H1 (cell line): Measurements from ENCODE around the gene TMEM154. TPM values are rescaled to one million over a fixed set of nuclear protein-coding genes. Genes with fewer than 3 reads are reported as not detected.

Source experiments
- CTCF ChIA-PET: fragments of 300-600 bp; sonication (Branson Sonifier 250); formaldehyde crosslinking; loops from one replicate; lab custom pipeline; 2021; ENCODE audit not compliant: partially characterized antibody; lab: Charles Lee
- POLR2A ChIA-PET: fragments of 300-600 bp; sonication (Branson Sonifier 250); formaldehyde crosslinking; loops from one replicate; lab custom pipeline; 2021; ENCODE audit warnings: inconsistent platforms; ENCODE audit not compliant: partially characterized antibody; lab: Charles Lee
- DNase-seq, 2 experiments: peaks; one replicate each; pipeline versions ENCODE4 v3.0.0 to v3.0.0-alpha.2; 2010 to 2022; ENCODE audit warnings: low spot score in 2 of 2, low read depth in 1 of 2, mixed read lengths in 1 of 2
- FAIRE-seq: peaks from 2 replicates; lab custom pipeline; 2011; peaks lifted over from hg19 to GRCh38; lab: Jason Lieb, UNC
- H2AFZ ChIP-seq: 2 replicates; pipeline ENCODE4 v1.8.1; 2012; ENCODE audit warnings: low read length, inconsistent platforms
- H2AK5ac ChIP-seq: 2 replicates; pipeline ENCODE4 v1.6.1; 2013; ENCODE audit warnings: low read depth, low read length
- H2BK120ac ChIP-seq: replicated peaks from 2 replicates; pipeline ENCODE3; 2013; ENCODE audit warnings: low read depth, low read length, inconsistent platforms
- H2BK12ac ChIP-seq: 2 replicates; pipeline ENCODE4 v1.6.1; 2013; ENCODE audit warnings: low read depth, low read length
- H2BK15ac ChIP-seq: 2 replicates; pipeline ENCODE4 v1.6.1; 2013; ENCODE audit warnings: low read length
- H2BK20ac ChIP-seq: 2 replicates; pipeline ENCODE4 v1.6.1; 2013; ENCODE audit warnings: low read length
- H2BK5ac ChIP-seq: 2 replicates; pipeline ENCODE4 v1.6.1; 2013; ENCODE audit warnings: low read depth, low read length
- H3K14ac ChIP-seq: 2 replicates; pipeline ENCODE4 v1.6.1; 2013; ENCODE audit warnings: inconsistent platforms; ENCODE audit not compliant: insufficient read length
- H3K18ac ChIP-seq: 2 replicates; pipeline ENCODE4 v1.6.1; 2013; ENCODE audit warnings: low read length; ENCODE audit errors: extremely low read depth
- H3K23ac ChIP-seq: 2 replicates; pipeline ENCODE4 v1.6.1; 2013; ENCODE audit warnings: inconsistent platforms; ENCODE audit not compliant: insufficient read length
- H3K23me2 ChIP-seq: 2 replicates; pipeline ENCODE4 v1.6.1; 2013; ENCODE audit warnings: low read depth, low read length
- H3K27ac ChIP-seq: 2 replicates; pipeline ENCODE4 v1.6.1; 2011; ENCODE audit warnings: low read depth, low read length, inconsistent platforms
- H3K27me3 ChIP-seq, 4 experiments: replicated peaks in 1 of 4; 1 replicate in 1 of 4; 2 replicates in 3 of 4; pipeline versions ENCODE4 v1.6.1 to v1.8.1; 2011 to 2013; ENCODE audit warnings: low read length in 3 of 4, mild to moderate bottlenecking in 3 of 4, inconsistent platforms in 2 of 4, mixed read lengths in 2 of 4, moderate library complexity in 1 of 4; ENCODE audit not compliant: control insufficient read depth in 3 of 4, insufficient read depth in 3 of 4; ENCODE audit errors: extremely low read depth in 1 of 4
- H3K36me3 ChIP-seq, 4 experiments: 2 replicates each; pipeline versions ENCODE4 v1.6.1 to v1.8.1; 2011 to 2013; ENCODE audit warnings: mild to moderate bottlenecking in 4 of 4, low read length in 3 of 4, moderate library complexity in 2 of 4, control low read depth in 1 of 4, inconsistent platforms in 1 of 4; ENCODE audit not compliant: insufficient read depth in 4 of 4, control insufficient read depth in 2 of 4
- H3K4ac ChIP-seq: replicated peaks from 2 replicates; pipeline ENCODE3; 2013; ENCODE audit warnings: low read length, low read depth, mixed read lengths, inconsistent platforms; ENCODE audit not compliant: insufficient read length
- H3K4me1 ChIP-seq, 4 experiments: replicated peaks in 1 of 4; 1 replicate in 1 of 4; 2 replicates in 3 of 4; pipeline versions ENCODE4 v1.6.1 to v1.8.1; 2011 to 2013; ENCODE audit warnings: low read length in 3 of 4, inconsistent platforms in 2 of 4, mixed read lengths in 1 of 4; ENCODE audit not compliant: insufficient read depth in 4 of 4, control insufficient read depth in 3 of 4
- H3K4me2 ChIP-seq, 2 experiments: 2 replicates each; pipeline versions ENCODE4 v1.6.1 to v1.8.1; 2011 to 2013; ENCODE audit warnings: low read depth in 2 of 2, low read length in 2 of 2, control low read depth in 1 of 2, inconsistent platforms in 1 of 2, mild to moderate bottlenecking in 1 of 2; ENCODE audit not compliant: insufficient read depth in 1 of 2
- H3K4me3 ChIP-seq, 4 experiments: fragments of 200-600, 300-600 bp in 1 of 4; sonication (generic), shearing (Covaris generic), sonication (Bioruptor Twin) in 1 of 4; 2 replicates each; pipeline versions ENCODE4 v1.5.1 to v1.8.1; 2011 to 2016; ENCODE audit warnings: low read length in 4 of 4, low read depth in 3 of 4, control low read depth in 2 of 4, inconsistent platforms in 2 of 4, mild to moderate bottlenecking in 2 of 4, mixed read lengths in 1 of 4, moderate library complexity in 1 of 4; ENCODE audit not compliant: insufficient read depth in 2 of 4; ENCODE audit errors: extremely low read depth in 1 of 4
- H3K56ac ChIP-seq: replicated peaks from 2 replicates; pipeline ENCODE3; 2013; ENCODE audit warnings: low read depth, mild to moderate bottlenecking, mixed read lengths, low read length, inconsistent platforms; ENCODE audit not compliant: insufficient read length
- H3K79me1 ChIP-seq: 2 replicates; pipeline ENCODE4 v1.6.1; 2013; ENCODE audit warnings: low read depth, low read length, control low read depth
- H3K79me2 ChIP-seq, 2 experiments: 2 replicates each; pipeline versions ENCODE4 v1.6.1 to v1.8.1; 2012 to 2013; ENCODE audit warnings: low read length in 2 of 2, mild to moderate bottlenecking in 2 of 2, inconsistent platforms in 1 of 2; ENCODE audit not compliant: insufficient read depth in 2 of 2, control insufficient read depth in 1 of 2
- H3K9ac ChIP-seq, 4 experiments: replicated peaks in 1 of 4; 1 replicate in 1 of 4; 2 replicates in 3 of 4; pipeline versions ENCODE4 v1.6.1 to v1.8.1; 2011 to 2013; ENCODE audit warnings: low read depth in 3 of 4, low read length in 3 of 4, control low read depth in 2 of 4, mild to moderate bottlenecking in 2 of 4, moderate library complexity in 2 of 4, inconsistent platforms in 1 of 4; ENCODE audit errors: extremely low read depth in 1 of 4
- H3K9me3 ChIP-seq, 2 experiments: 2 replicates each; pipeline versions ENCODE4 v1.6.1 to v1.8.1; 2012 to 2013; ENCODE audit warnings: mild to moderate bottlenecking in 2 of 2, moderate library complexity in 2 of 2, control low read depth in 1 of 2, inconsistent platforms in 1 of 2, low read depth in 1 of 2, low read length in 1 of 2, mixed read lengths in 1 of 2; ENCODE audit not compliant: insufficient read depth in 2 of 2
- H4K20me1 ChIP-seq, 2 experiments: replicated peaks in 1 of 2; 2 replicates each; pipeline versions ENCODE3 to v1.8.1; 2011 to 2013; ENCODE audit warnings: inconsistent platforms in 2 of 2, low read length in 2 of 2, mild to moderate bottlenecking in 1 of 2; ENCODE audit not compliant: insufficient read depth in 2 of 2, control insufficient read depth in 1 of 2
- H4K5ac ChIP-seq: 2 replicates; pipeline ENCODE4 v1.6.1; 2013; ENCODE audit warnings: low read length, low read depth, mixed read lengths, inconsistent platforms; ENCODE audit not compliant: insufficient read length
- H4K8ac ChIP-seq: 2 replicates; pipeline ENCODE4 v1.8.0; 2013; ENCODE audit warnings: mild to moderate bottlenecking, moderate library complexity, low read length, inconsistent platforms; ENCODE audit not compliant: insufficient read depth; ENCODE audit errors: extremely low read depth
- H4K91ac ChIP-seq: replicated peaks from 2 replicates; pipeline ENCODE3; 2013; ENCODE audit warnings: low read length, mixed read lengths, inconsistent platforms; ENCODE audit not compliant: insufficient read length
- CBX8 ChIP-seq: fragments of 300-800, 300-1000 bp; sonication (generic); IDR thresholded peaks from 2 replicates; pipeline ENCODE4 v1.7.1; 2016; ENCODE audit warnings: low read depth, low read length, borderline replicate concordance
- FOSL1 ChIP-seq: IDR thresholded peaks from 2 replicates; pipeline ENCODE4 v1.6.1; 2011; ENCODE audit warnings: mild to moderate bottlenecking, low read depth, low read length, moderate library complexity; ENCODE audit not compliant: insufficient read depth
- POLR2A ChIP-seq, 2 experiments: IDR thresholded peaks; 1 replicate in 1 of 2; 2 replicates in 1 of 2; pipeline ENCODE4 v1.6.1; 2011; ENCODE audit warnings: low read depth in 2 of 2, low read length in 2 of 2, mild to moderate bottlenecking in 2 of 2; ENCODE audit errors: control extremely low read depth in 1 of 2
- POU5F1 ChIP-seq: IDR thresholded peaks from 2 replicates; pipeline ENCODE4 v1.6.1; 2011; ENCODE audit warnings: low read depth, mild to moderate bottlenecking, low read length, moderate library complexity
- SIRT6 ChIP-seq: IDR thresholded peaks from one replicate; pipeline ENCODE4 v1.7.1; 2012; ENCODE audit warnings: low read length, inconsistent platforms
- TAF1 ChIP-seq: IDR thresholded peaks from 2 replicates; pipeline ENCODE4 v1.6.1; 2011; ENCODE audit warnings: mild to moderate bottlenecking, low read depth, low read length
- ZNF274 ChIP-seq: IDR thresholded peaks from 2 replicates; pipeline ENCODE4 v1.7.0; 2012; ENCODE audit warnings: low read length, borderline replicate concordance; ENCODE audit errors: extremely low read depth
- WGBS, 2 experiments: shearing (Covaris generic) in 1 of 2; methylation state at CpG; one replicate each; pipeline versions ENCODE4 v1.1.6 to v1.1.7; 2013 to 2015; ENCODE audit warnings: low lambda C conversion rate in 2 of 2, mixed read lengths in 2 of 2, inconsistent platforms in 1 of 2, low coverage in 1 of 2, missing lambda C conversion rate in 1 of 2; ENCODE audit not compliant: insufficient replicate concordance in 2 of 2, insufficient coverage in 1 of 2, insufficient read length in 1 of 2; ENCODE audit errors: extremely low coverage in 1 of 2, missing lambda C conversion rate in 1 of 2; 5-methylcytosine and 5-hydroxymethylcytosine counted together
- polyA plus RNA-seq, 7 experiments: library from polyadenylated mRNA; depleted of rRNA in 3 of 7; stranded (reverse) in 5 of 7; unstranded in 2 of 7; fragments of >200 nt in 5 of 7; fragments of 200-250 nt in 2 of 7; gene quantifications; 1 replicate in 5 of 7; 2 replicates in 1 of 7; 4 replicates in 1 of 7; pipeline versions ENCODE4 v1.2.1 to v1.2.3, GENCODE V29; 2011 to 2013; ENCODE audit warnings: missing spikeins in 2 of 7, mixed read lengths in 2 of 7
- total RNA-seq: library from RNA; stranded (reverse); fragmentation: NEBNext Ultra II Directional; extraction: Animal tissue kit (Norgen Biotek cat#: 25700); gene quantifications from 2 replicates; pipeline ENCODE4 v1.2.1, GENCODE V29; 2021

The TMEM154 gene
- total and polyA plus RNA-seq, 2 of the 8 experiments (the other 6 are each of a cell fraction or from before 2014, with no cell fraction given) = 0.33 to 1.2 TPM

GRCh38 chr4:152690706-152691651 is 11.2 kb upstream of the TMEM154 start:
- Histone ChIP-seq H3K9me3 (no peaks in the 10 kb centered on the region), H2BK120ac (no peak overlapping the region), H4K20me1 (no peaks in the 10 kb centered on the region), H4K5ac (no peak overlapping the region), H2AK5ac (no peak overlapping the region), H2BK5ac (no peak overlapping the region), H3K23ac (no peak overlapping the region), H3K14ac (no peak overlapping the region), H2BK15ac (no peak overlapping the region), H3K4ac (no peak overlapping the region), H3K36me3 (no peaks in the 10 kb centered on the region; a peak in 1 of 8 replicates), H3K27ac (no peak overlapping the region), H3K18ac (no peak overlapping the region), H3K4me1 (peaks cover 0 to 5% (median 0%) of the 10 kb centered on the region in 4 experiments; a peak in 1 of 7 replicates), H3K79me2 (no peaks in the 10 kb centered on the region), H3K56ac (no peak overlapping the region), H2BK20ac (no peak overlapping the region), H3K79me1 (no peaks in the 10 kb centered on the region), H3K4me2 (no peak overlapping the region), H4K91ac (no peak overlapping the region), H3K27me3 (no peaks in the 10 kb centered on the region), H2BK12ac (no peak overlapping the region), H4K8ac (no peak overlapping the region), H3K9ac (no peak overlapping the region), H2AFZ (no peak overlapping the region), H3K4me3 (no peak overlapping the region), H3K23me2 (no peaks in the 10 kb centered on the region)
- no peak for FAIRE-seq
- ChIA-PET CTCF (no interaction called here), POLR2A (no interaction called here)
- WGBS, 2 experiments = 90% methylated on average over 4 of the region's 4 CpGs; no CpG with 5 or more reads in 1 of the 2 experiments
- TF ChIP-seq TAF1 (no peak), SIRT6 (no peak), CBX8 (no peak), FOSL1 (no peak), POLR2A (IDR thresholded peaks at IDR 0.05; ENCODE audit: control extremely low read depth in 1 of 2, low read depth in 2 of 2, low read length in 2 of 2) (no peak), ZNF274 (no peak), POU5F1 (no peak)
- DNase-seq = no peak
